UCSD-AML1 (cell line): ENCODE results near the gene CORO2A.
"Not testable (repeated sequence)": the region's sequence is repeated elsewhere in the genome, so short reads cannot be mapped to it uniquely, and the experiment has no call there.

Source experiments
- DNase-seq: peaks from one replicate; lab custom pipeline; 2025; ENCODE audit not compliant: unreplicated experiment; lab: John Stamatoyannopoulos, UW

CORO2A gene

DNA sequence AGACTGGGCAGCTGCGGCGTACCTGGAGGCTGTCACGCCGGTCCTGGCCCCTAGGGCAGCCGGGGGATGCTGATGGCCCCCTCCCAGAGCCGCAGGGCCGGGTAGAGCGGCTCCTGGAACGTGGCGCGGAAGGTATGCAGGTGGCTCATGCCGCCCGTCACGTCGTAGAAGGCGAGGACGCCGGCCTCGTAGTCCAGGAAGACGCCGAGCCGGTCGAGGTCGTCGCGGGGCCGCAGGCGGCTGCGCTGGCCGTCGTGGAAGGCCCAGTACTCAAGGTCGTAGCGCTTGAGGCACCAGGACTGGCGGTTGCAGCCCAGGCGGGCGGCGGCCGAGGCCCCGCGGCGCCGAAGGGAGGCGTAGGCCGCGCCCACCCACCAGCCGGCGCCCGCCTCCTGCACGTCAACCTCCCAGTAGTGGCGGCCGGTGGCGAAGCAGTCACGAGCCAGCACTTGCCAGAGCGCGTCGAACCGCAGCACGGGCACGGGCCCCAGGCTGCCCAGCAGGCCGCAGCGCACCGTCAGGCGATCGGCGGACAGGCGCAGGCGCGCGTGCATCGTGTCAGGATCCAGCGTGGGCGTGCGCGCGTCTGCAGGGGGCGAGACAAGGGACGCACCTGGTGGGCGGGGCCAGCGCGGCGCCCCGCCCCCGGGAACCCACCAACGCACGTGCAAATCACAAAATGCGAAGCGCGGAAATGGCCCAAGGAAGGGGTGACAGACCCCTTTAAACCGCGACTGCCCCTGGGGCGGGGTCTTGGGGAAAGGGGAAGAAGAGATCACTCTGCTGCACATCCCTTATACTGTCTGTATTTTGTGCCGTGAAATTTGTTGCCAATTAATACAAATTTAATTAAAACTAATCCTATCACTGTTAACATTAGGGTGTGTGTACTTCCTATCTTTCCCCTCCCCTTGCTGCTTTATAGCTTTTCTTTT lies 104.8 kb downstream of the CORO2A start:
- no peak for DNase-seq

DNA sequence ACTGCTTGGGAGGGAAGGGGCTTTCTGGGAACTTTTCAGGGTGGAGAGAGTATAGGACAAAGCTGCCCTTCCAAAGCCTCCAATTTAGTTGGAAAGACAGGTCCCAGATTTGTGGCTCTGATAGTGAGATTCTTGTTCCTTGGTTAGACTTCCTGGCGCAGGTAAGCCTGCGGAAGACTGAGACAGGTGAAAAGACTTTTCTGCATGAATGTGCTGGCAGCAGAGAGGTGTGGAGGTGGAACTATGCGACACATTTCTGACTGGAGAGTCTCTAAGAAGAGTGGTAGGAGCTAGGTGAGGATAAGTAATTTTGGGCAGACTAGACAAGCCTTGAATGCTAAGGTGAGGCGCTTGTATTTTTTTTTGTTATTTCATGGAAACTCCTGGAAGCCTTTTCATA lies 106.0 kb downstream of the CORO2A start:
- DNase-seq: no peak

DNA sequence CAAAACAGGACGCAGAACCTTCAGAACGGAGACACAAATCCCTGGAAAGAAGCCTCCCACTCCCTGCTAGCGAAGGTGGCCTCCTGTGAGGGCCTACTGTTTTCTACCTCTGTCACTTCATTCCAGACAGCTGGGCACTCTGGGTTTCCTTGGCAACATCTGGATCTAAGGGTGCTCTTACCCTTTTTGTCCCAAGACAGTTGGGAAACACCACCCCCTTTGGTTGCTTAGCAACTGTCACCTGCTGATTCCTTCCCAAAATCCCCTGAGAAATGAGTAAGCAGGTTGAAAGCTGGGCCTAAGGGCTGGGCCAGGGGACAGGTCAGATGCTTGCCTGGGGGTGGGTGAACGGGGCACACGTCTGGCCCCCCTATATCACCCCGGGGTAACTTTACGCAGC lies 106.5 kb downstream of the CORO2A start:
- DNase-seq: no peak

DNA sequence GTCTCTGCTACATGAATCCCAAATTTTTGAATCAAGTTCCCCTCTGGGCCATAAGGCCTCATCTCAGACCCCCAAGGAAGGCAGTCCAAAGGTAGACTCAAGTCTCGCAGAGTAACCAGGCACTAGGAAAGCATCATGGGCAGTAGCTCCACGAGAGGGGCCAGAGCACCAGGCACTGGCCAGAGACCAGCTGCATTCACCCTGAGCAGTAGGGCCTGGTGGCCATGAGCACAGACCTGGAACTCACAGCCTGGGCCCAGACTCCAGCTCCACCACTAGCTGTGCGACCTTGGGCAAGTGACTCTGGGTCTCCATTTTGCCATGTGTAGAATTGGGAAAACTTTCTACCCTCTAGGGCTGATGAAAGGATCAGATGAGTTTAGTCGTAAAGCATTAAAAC lies 107.4 kb downstream of the CORO2A start:
- DNase-seq: no peak

DNA sequence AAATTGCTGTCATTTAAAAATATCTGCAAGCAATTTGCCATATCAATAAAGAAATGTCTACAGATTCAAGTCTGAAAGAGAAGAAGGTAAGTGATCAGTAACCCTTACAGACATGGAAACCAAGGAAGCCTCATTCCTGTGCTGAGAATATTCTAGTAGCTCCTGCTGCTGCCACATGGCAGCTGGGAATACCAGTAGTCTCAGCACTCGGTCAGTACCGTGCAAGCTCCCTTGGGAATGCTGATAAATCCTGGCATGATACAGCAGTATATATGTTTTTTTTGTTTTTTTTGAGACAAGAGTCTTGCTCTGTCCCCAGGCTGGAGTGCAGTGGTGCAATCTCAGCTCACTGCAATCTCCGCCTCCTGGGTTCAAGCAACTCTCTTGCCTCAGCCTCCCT lies 108.0 kb downstream of the CORO2A start:
- DNase-seq: no peak

DNA sequence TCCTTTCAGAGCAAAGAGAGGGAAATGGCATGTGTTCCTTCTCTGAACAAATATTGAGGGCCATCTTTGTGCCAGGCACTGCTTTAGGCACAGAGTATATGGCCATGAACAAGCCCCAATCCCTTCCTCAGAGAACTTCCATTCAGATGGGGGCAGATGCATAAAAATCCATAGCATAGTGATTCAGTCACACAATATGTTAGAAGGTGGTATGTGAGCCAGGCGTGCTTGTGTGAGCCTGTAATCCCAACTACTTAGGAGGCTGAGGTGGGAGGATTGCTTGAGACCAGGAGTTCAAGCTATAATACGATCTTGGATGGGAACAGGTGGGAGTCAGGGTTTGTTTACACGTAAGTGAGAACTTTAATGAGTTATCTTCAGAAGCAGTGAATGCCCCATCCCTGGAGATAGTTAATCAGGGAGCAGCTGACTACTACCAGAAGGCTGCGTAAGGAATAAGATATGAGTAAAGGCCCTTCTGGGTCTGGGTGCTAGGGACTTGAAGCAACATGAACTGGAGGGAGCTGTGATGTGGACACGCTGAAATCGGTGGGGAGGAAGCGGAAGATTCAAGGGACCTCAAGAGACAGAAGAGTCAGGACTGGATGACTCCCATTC lies 108.8 kb downstream of the CORO2A start:
- no peak for DNase-seq

DNA sequence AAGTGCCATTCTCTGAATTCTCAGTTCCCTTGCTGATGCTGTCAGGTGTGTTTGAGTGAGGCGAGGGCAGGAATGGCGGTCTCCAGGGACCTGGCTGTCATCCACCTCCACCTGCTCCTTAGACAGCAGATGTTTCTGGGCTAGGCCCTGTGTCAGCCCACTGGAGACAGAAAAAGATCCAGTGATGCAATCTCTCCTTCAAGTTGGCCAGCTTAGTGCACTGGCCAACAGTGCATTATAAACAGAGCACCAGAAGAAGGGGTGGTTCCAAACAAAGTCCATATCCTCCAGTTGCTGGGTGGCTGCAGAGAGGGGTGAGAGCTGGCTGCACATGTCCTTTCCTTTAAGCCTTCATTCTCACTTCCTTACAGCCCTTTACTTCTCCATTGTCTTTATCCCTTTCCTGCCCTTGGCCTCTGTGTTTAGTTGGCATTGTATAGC lies 109.4 kb downstream of the CORO2A start:
- no peak for DNase-seq

DNA sequence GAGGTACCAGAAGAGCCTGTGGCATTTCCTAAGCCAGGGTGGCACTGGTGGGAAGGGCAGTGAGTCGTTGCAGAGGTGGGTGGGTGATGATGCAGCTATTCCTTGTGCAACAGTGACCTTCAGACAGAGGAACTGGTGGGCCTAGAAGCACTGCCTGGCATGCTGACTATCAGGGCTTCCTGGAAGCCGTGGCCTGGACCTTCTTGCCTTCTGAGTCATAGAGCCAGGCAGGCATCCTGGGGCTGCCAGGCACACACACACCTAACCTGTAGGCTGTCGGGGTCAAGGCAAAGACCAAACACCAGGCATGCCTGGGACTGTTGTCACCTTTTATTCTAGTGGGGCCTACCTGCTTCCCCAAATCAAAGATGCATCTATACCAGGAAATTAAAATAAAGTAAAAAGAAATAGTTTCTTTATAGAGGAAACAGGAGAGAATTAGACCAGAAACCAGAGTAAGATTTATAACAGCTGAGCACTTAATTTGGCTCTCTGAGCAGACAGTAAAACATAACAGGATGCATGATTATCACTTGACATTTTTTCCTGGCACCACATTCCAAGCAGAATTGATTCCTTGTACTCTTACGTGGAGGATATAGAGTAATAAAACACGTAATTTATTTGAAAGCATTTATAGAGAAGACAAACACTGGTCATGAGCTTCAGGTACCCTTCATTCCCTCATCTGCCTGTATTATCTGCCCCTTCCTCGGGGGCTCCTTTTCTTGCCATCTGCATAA lies 110.8 kb downstream of the CORO2A start:
- DNase-seq: no peak

DNA sequence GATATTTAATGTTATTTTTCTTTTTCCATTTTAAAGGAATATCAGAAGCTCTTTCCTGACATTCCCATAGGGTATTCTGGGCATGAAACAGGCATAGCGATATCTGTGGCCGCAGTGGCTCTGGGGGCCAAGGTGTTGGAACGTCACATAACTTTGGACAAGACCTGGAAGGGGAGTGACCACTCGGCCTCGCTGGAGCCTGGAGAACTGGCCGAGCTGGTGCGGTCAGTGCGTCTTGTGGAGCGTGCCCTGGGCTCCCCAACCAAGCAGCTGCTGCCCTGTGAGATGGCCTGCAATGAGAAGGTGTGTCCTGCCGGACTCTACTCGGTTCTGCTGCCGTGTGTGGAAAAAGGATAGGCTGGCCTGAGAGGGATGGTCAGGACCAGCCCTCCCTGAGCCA lies 111.7 kb downstream of the CORO2A start:
- no peak for DNase-seq

DNA sequence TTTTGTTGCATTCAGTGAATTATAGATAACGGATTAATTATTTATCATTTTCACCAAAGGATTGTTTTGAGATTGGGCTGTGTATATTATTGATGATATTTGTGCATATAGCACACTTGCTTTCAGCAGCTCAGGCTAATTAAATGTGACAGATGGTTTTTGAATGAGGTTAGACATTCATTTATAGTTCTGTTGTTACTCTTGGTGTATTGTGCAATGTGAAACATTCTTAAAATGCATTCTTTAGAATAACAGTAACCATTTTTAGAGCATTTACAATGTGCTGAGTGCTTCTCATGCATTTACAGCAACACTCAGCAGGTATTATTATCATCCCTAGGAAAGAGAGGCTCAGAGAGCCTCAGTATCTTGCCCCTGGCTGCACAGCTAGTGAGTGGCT lies 112.1 kb downstream of the CORO2A start:
- DNase-seq: no peak

DNA sequence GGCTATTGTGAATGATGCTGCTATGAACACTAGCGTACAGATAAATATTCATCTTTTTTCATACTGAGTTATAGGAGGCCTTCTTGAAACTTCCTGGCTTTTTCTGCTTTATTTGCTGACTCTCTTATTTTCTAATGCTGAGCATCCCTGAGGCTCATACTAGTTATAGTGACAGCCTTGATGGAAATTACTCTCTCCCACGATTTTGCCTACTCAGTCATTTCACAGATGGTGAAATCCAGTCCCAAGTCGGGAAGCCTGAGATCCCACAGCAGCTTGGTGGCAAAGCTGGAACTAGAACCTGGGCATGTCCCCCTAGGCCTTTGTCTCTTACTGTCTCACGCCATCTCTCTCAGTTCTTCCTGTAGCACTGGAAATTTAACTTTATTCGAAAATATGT lies 113.5 kb downstream of the CORO2A start:
- no peak for DNase-seq

DNA sequence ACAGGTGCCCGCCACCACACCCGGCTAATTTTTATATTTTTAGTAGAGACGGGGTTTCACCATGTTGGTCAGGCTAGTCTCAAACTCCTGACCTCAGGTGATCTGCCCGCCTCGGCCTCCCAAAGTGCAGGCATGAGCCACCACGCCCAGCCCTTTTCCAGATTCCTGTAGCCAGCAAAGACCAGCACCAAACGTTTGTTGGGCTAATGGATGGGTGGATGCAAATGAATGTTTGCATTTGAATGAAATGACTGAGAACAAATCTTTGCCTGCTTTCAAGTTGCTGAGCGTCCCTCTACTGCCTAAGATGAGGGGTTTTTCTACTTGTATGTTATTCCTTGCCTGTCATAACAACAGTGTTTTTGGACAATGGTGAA lies 115.9 kb downstream of the CORO2A start:
- not testable (repeated sequence) for DNase-seq

DNA sequence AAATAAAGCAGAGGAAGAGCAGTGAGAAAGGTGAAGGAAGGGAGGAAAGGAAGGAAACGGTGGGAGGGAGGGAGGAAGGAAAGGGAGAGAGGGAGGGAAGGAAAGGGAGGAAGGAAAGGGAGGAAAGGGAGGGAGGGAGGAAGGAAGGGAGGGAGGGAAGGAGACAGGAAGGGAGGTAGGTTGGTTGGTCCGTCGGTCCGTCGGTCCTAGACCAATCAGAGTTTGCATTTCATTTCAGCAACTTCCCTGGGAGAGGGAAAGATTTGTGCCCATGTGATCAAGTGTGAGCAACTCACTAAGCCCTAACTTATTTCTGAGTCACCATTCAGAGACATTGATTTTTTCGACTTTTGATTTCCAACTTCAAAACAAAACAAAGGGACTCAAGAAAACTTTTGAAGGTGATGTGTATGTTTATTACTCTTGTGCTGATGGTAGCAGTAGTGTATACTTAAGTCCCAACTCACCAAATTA lies 117.1 kb downstream of the CORO2A start:
- no peak for DNase-seq

DNA sequence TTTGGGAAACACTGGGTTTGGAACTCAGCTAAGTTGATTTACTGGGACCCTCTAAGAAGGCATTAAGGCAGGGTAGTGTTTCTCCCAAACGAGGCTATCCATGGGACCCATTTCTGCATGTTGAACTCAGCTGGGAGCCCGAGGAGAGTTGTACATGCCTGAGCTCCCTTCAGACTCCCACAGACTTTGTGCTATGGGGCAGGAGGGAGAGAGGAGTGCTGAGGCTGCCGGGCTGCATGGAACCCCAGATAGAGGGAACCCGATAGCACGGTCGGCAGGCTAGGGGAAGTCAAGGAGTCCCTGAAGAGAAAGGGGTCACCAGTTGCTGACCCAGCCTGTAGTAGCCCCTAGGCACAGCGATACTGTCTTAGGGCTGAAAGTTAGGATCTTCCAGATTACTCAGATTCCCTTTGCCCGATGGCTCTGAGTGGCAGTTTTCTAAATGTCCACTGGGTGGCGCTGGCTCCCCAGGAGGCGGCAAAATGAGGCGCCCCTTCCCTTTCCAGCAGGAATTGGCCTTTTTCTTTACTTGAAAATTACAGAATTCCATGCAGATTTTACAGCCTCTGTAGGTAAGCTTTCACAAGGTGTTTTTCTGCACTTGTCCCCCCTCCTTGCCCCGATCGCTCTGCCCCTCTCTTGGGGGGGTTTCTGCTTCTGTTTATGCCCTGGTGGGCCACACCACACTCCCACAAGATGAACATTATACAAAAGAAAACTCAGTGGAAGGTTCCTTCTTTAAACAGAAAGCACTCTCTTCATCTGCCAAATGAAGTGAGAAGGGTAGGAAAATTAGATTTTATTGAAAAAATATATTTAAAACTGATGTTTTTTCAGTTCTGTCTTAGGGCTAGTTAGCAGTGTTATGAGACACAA lies 118.1 kb downstream of the CORO2A start:
- peak; percentile 57 for DNase-seq

DNA sequence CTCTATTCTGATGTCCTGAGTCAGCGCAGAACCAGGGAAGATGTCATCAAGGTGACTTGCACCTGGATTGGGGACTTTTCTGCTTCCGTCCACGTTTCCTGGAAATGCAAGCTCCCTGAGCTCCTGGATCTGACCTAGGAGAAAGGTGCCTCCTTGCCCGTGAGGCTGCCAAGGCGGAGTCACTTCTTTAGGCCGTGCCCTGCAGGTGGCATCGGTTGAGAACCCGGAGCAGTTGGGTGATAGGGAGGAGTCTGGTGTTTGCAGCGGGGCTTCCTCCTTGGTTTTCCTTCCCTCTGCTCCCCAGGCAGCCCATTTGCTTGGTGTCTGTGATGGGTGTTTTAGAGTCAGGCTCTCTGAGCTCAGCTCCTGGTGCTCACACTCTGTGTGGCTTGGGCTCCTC lies 120.7 kb downstream of the CORO2A start:
- no peak for DNase-seq
